Lower leg skin (tissue), 3 donors: ENCODE results near the gene DPT.

Source experiments
- CTCF ChIP-seq, 3 donors: fragments of 450-650 bp; IDR thresholded peaks; one replicate each; pipeline ENCODE4 v1.5.1; 2016; ENCODE audit warnings: antibody characterized with exemption in 3 of 3, mild to moderate bottlenecking in 3 of 3, moderate library complexity in 2 of 3
- POLR2A ChIP-seq, 2 donors: fragments of 450-650 bp; IDR thresholded peaks; one replicate each; pipeline ENCODE4 v1.6.1; 2016 to 2017; ENCODE audit warnings: antibody characterized with exemption in 2 of 2, mild to moderate bottlenecking in 1 of 2, moderate library complexity in 1 of 2

- no peak for TF ChIP-seq CTCF (IDR thresholded peaks at IDR 0.05)
- no peak for TF ChIP-seq POLR2A (IDR thresholded peaks at IDR 0.05)
Observed at GRCh38 chr1:168645721-168646120, 83.3 kb downstream of the DPT start.
